Measurements from ENCODE around the gene XPA. TPM values are rescaled to one million over a fixed set of nuclear protein-coding genes. Genes with fewer than 3 reads are reported as not detected.

XPA gene
- polyA plus RNA-seq, 3 donors, result 2.9 to 15.8 (median 15.4) TPM

DNA sequence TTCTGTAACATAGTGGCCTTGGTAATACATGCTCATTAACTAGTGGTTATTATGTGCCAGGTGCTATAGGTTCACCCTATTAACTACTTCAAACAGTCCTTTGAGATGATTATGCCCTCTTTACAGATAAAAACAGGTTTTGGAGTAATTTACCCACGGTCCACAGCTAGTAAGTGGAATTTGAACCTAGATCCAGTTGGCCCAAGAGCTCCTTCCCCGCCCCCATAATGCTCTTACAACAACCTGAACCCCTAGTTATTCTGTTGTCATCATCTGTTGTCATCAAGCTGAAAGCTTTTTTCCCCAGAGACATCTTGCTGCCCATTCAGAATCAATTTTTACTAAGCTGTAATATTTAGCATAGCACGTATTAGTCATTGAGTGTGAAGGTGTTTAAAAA lies 23.2 kb downstream of the XPA start:
- Histone ChIP-seq H3K9ac (ENCODE audit: insufficient read depth, low read length, poor library complexity, severe bottlenecking) (no peak overlapping the region), H3K27ac (ENCODE audit: low read depth in 1 of 2, low read length in 2 of 2) (no peak overlapping the region), H3K9me3 (replicated peaks in 1 of 2; ENCODE audit: control insufficient read depth in 1 of 2, insufficient read depth in 1 of 2, low read length in 2 of 2) (no peaks in the 10 kb centered on the region), H3K27me3 (ENCODE audit: control insufficient read depth in 2 of 2, insufficient read depth in 2 of 2, low read length in 2 of 2) (no peaks in the 10 kb centered on the region), H3K36me3 (replicated peaks in 1 of 2; ENCODE audit: control insufficient read depth in 1 of 2, insufficient read depth in 2 of 2, low read length in 2 of 2) (peaks cover 94 to 100% of the 10 kb centered on the region in 2 donors), H3K4me3 (replicated peaks in 1 of 3; ENCODE audit: low read depth in 2 of 3, low read length in 3 of 3) (no peak overlapping the region), H3K79me2 (ENCODE audit: insufficient read depth, low read length) (no peaks in the 10 kb centered on the region), H3K4me1 (ENCODE audit: control insufficient read depth in 1 of 2, insufficient read depth in 2 of 2, low read length in 2 of 2) (no peaks in the 10 kb centered on the region), H3K4me2 (replicated peaks; ENCODE audit: extremely low read depth, low read length, poor library complexity, severe bottlenecking) (no peak overlapping the region), H2AFZ (ENCODE audit: insufficient read depth, low read depth, low read length, poor library complexity, severe bottlenecking) (no peak overlapping the region), H4K20me1 (ENCODE audit: insufficient read depth, low read length) (peaks cover 10% of the 10 kb centered on the region)
- Mint-ChIP-seq H3K36me3 (peaks cover 81 to 96% of the 10 kb centered on the region in 2 donors), H3K27me3 (ENCODE audit: low read depth in 3 of 3) (no peaks in the 10 kb centered on the region), H3K4me3 (no peak overlapping the region), H3K27ac (peak overlapping the region in 1 of 7 donors; percentile 4), H3K4me1 (no peaks in the 10 kb centered on the region), H3K9me3 (no peaks in the 10 kb centered on the region)
- 100% methylated on average over 2 of the region's 3 CpGs for WGBS (ENCODE audit: insufficient coverage)
- no peak for DNase-seq
- intact Hi-C loops (cut with micrococcal nuclease), result no loop called here
- TF ChIP-seq, protein P1, sequence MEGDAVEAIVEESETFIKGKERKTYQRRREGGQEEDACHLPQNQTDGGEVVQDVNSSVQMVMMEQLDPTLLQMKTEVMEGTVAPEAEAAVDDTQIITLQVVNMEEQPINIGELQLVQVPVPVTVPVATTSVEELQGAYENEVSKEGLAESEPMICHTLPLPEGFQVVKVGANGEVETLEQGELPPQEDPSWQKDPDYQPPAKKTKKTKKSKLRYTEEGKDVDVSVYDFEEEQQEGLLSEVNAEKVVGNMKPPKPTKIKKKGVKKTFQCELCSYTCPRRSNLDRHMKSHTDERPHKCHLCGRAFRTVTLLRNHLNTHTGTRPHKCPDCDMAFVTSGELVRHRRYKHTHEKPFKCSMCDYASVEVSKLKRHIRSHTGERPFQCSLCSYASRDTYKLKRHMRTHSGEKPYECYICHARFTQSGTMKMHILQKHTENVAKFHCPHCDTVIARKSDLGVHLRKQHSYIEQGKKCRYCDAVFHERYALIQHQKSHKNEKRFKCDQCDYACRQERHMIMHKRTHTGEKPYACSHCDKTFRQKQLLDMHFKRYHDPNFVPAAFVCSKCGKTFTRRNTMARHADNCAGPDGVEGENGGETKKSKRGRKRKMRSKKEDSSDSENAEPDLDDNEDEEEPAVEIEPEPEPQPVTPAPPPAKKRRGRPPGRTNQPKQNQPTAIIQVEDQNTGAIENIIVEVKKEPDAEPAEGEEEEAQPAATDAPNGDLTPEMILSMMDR (IDR thresholded peaks at IDR 0.05), result no peak

DNA sequence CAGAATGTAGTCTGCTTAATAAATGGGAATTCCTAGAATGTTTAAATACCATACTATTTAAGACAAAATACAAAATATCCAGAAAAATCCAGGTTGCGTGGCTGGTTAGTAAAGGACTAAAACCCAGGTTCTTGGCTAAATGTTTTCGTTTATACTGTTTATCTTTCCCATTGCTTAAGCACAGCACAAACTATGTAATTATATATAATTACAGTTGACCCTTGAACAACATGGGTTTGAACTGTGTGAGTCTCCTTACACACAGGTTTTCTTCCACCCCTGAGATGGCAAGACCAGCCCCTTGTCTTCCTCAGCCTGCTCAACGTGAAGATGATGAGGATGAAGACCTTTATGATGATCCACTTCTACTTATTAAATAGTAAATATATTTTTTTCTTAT lies 24.7 kb downstream of the XPA start:
- Histone ChIP-seq H4K20me1 (ENCODE audit: insufficient read depth, low read length) (peaks cover 3% of the 10 kb centered on the region), H3K4me1 (ENCODE audit: control insufficient read depth in 1 of 2, insufficient read depth in 2 of 2, low read length in 2 of 2) (no peaks in the 10 kb centered on the region), H3K4me2 (replicated peaks; ENCODE audit: extremely low read depth, low read length, poor library complexity, severe bottlenecking) (no peak overlapping the region), H3K9me3 (replicated peaks in 1 of 2; ENCODE audit: control insufficient read depth in 1 of 2, insufficient read depth in 1 of 2, low read length in 2 of 2) (no peaks in the 10 kb centered on the region), H3K79me2 (ENCODE audit: insufficient read depth, low read length) (no peaks in the 10 kb centered on the region), H2AFZ (ENCODE audit: insufficient read depth, low read depth, low read length, poor library complexity, severe bottlenecking) (no peak overlapping the region), H3K36me3 (replicated peaks in 1 of 2; ENCODE audit: control insufficient read depth in 1 of 2, insufficient read depth in 2 of 2, low read length in 2 of 2) (peaks cover 97 to 100% of the 10 kb centered on the region in 2 donors), H3K4me3 (replicated peaks in 1 of 3; ENCODE audit: low read depth in 2 of 3, low read length in 3 of 3) (no peak overlapping the region), H3K9ac (ENCODE audit: insufficient read depth, low read length, poor library complexity, severe bottlenecking) (no peak overlapping the region), H3K27ac (ENCODE audit: low read depth in 1 of 2, low read length in 2 of 2) (no peak overlapping the region), H3K27me3 (ENCODE audit: control insufficient read depth in 2 of 2, insufficient read depth in 2 of 2, low read length in 2 of 2) (no peaks in the 10 kb centered on the region)
- WGBS (ENCODE audit: insufficient coverage), result no CpG with 5 or more reads among the region's 3 CpGs
- peaks cover 84 to 95% of the 10 kb centered on the region in 2 donors for H3K36me3 Mint-ChIP-seq
- no peaks in the 10 kb centered on the region for H3K27me3 Mint-ChIP-seq (ENCODE audit: low read depth in 3 of 3)
- no peak for DNase-seq
- H3K4me1 Mint-ChIP-seq, result no peaks in the 10 kb centered on the region
- H3K27ac Mint-ChIP-seq, result no peak overlapping the region
- intact Hi-C loops (cut with micrococcal nuclease), result no loop called here
- H3K9me3 Mint-ChIP-seq, result no peaks in the 10 kb centered on the region
- TF ChIP-seq, protein P1 (IDR thresholded peaks at IDR 0.05), result no peak
- H3K4me3 Mint-ChIP-seq, result no peak overlapping the region
